OCI-LY1 (cell line): ENCODE data around the gene ACADM.

Source experiments
- EZH2 ChIP-seq: fragments of 200-600 bp; sonication (generic), shearing (Covaris generic); IDR thresholded peaks from 2 replicates; pipeline ENCODE4 v1.8.0; 2017; ENCODE audit warnings: borderline replicate concordance, mixed run types, mild to moderate bottlenecking, antibody characterized with exemption, low read length, moderate library complexity, mixed read lengths
- TF ChIP-seq, protein P1 (sequence below): fragments of 200-600 bp; sonication (generic), shearing (Covaris generic); IDR thresholded peaks from 2 replicates; pipeline ENCODE4 v1.5.1; 2017; ENCODE audit warnings: mild to moderate bottlenecking, antibody characterized with exemption, low read length, moderate library complexity, mixed read lengths

GRCh38 chr1:75812065-75812464, 87.6 kb downstream of the ACADM start:
- TF ChIP-seq, protein P1, sequence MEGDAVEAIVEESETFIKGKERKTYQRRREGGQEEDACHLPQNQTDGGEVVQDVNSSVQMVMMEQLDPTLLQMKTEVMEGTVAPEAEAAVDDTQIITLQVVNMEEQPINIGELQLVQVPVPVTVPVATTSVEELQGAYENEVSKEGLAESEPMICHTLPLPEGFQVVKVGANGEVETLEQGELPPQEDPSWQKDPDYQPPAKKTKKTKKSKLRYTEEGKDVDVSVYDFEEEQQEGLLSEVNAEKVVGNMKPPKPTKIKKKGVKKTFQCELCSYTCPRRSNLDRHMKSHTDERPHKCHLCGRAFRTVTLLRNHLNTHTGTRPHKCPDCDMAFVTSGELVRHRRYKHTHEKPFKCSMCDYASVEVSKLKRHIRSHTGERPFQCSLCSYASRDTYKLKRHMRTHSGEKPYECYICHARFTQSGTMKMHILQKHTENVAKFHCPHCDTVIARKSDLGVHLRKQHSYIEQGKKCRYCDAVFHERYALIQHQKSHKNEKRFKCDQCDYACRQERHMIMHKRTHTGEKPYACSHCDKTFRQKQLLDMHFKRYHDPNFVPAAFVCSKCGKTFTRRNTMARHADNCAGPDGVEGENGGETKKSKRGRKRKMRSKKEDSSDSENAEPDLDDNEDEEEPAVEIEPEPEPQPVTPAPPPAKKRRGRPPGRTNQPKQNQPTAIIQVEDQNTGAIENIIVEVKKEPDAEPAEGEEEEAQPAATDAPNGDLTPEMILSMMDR = no peak
- TF ChIP-seq EZH2 = no peak
